ENCODE results near the gene WBP1L. TPM values are rescaled to one million over a fixed set of nuclear protein-coding genes. Genes with fewer than 3 reads are reported as not detected.

WBP1L gene
- total and polyA plus RNA-seq, 4 donors: 12.3 to 43.6 (median 27.6) TPM

DNA sequence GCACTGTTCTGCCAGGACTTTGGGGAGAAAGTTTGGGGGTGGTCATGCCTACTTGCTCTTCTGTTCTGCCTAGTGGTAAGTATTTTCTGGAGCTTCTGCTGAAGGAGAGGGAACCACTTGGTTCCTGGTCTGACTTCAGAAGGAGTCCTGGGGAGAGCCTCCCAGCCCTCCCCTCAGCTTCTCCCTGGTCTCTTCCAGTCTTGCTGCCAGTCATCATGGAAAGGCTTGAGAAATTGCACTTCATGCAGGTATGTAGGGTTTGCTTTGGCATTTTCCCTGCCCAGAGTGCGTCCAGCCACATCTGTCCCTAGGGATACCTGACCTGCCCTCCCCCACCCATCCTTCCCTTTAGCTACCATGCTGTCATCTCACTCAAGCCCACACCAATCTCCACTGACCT lies 11.1 kb upstream of the WBP1L start:
- WGBS: 52% methylated on average over 1 of the region's 1 CpG
- no peak overlapping the region for H3K9ac ChIP-seq (ENCODE audit: low read depth in 1 of 2, low read length in 2 of 2)
- DNase-seq (ENCODE audit: low spot score): no peak
- peaks cover 0 to 7% (median 2%) of the 10 kb centered on the region in 4 donors for H3K4me1 ChIP-seq (ENCODE audit: control insufficient read depth in 4 of 4, insufficient read depth in 4 of 4, low read length in 3 of 4)
- H3K27ac ChIP-seq (ENCODE audit: low read depth in 1 of 2, low read length in 2 of 2): no peak overlapping the region
- H3K9me3 ChIP-seq (ENCODE audit: control insufficient read depth in 4 of 4, low read length in 3 of 4): no peaks in the 10 kb centered on the region
- no peak overlapping the region for H3K4me3 ChIP-seq (ENCODE audit: low read depth in 1 of 3, low read length in 3 of 3)
- TF ChIP-seq HNF4G (IDR thresholded peaks at IDR 0.05): no peak
- TF ChIP-seq YY1 (IDR thresholded peaks at IDR 0.05): no peak
- TF ChIP-seq EGR1 (IDR thresholded peaks at IDR 0.05; ENCODE audit: low read depth in 2 of 2): no peak
- TF ChIP-seq, protein P1, sequence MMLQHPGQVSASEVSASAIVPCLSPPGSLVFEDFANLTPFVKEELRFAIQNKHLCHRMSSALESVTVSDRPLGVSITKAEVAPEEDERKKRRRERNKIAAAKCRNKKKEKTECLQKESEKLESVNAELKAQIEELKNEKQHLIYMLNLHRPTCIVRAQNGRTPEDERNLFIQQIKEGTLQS (IDR thresholded peaks at IDR 0.05): no peak
- TF ChIP-seq ZBTB33 (IDR thresholded peaks at IDR 0.05): no peak
- no peak for TF ChIP-seq FOXA2 (IDR thresholded peaks at IDR 0.05)
- TF ChIP-seq JUND (IDR thresholded peaks at IDR 0.05): no peak
- no peaks in the 10 kb centered on the region for H3K27me3 ChIP-seq (ENCODE audit: control insufficient read depth in 4 of 4, insufficient read depth in 4 of 4, low read length in 3 of 4)
- peaks cover 0 to 23% (median 11%) of the 10 kb centered on the region in 4 donors for H3K36me3 ChIP-seq (ENCODE audit: control insufficient read depth in 4 of 4, insufficient read depth in 3 of 4, low read depth in 1 of 4, low read length in 3 of 4)

DNA sequence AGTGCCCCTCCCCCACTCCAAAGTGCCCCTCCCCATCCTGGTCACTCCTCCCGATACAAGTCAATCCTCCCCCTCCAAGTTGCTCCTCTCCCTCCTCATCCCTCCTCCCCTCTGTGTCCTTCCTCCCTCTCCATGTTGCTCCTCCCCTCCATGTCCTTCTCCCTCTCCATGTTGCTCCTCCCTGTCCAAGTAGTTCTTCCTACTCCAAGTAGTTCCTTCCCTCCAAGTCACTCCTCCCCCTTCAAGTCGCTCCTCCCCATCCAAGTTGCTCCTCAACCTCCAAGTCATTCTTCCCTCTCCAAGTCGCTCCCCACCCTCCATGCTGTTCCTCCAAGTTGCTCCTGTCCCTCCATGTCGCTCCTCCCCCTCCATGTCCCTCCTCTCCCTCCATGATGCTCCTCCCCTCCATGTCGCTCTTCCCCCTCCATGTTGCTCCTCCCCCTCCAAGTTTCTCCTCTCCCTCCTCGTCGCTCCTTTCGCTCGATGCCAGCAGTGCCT lies 8.6 kb upstream of the WBP1L start:
- WGBS: 89% methylated on average over 9 of the region's 9 CpGs
- H3K4me3 ChIP-seq (ENCODE audit: low read depth in 1 of 3, low read length in 3 of 3): no peak overlapping the region
- TF ChIP-seq, protein P1 (IDR thresholded peaks at IDR 0.05): no peak
- no peak for TF ChIP-seq JUND (IDR thresholded peaks at IDR 0.05)
- no peak for TF ChIP-seq SP1 (IDR thresholded peaks at IDR 0.05)
- TF ChIP-seq GABPA (IDR thresholded peaks at IDR 0.05 in 1 of 2, conservative IDR thresholded peaks at IDR 0.05 in 1 of 2): no peak
- H3K4me1 ChIP-seq (ENCODE audit: control insufficient read depth in 4 of 4, insufficient read depth in 4 of 4, low read length in 3 of 4): peaks cover 0 to 7% (median 2%) of the 10 kb centered on the region in 4 donors
- H3K36me3 ChIP-seq (ENCODE audit: control insufficient read depth in 4 of 4, insufficient read depth in 3 of 4, low read depth in 1 of 4, low read length in 3 of 4): peaks cover 0 to 26% (median 13%) of the 10 kb centered on the region in 4 donors
- no peaks in the 10 kb centered on the region for H3K27me3 ChIP-seq (ENCODE audit: control insufficient read depth in 4 of 4, insufficient read depth in 4 of 4, low read length in 3 of 4)
- no peak overlapping the region for H3K9ac ChIP-seq (ENCODE audit: low read depth in 1 of 2, low read length in 2 of 2)
- no peaks in the 10 kb centered on the region for H3K9me3 ChIP-seq (ENCODE audit: control insufficient read depth in 4 of 4, low read length in 3 of 4)
- DNase-seq (ENCODE audit: low spot score): no peak
- H3K27ac ChIP-seq (ENCODE audit: low read depth in 1 of 2, low read length in 2 of 2): no peak overlapping the region

GRCh38 chr10:102738692-102739121 lies 5.0 kb upstream of the WBP1L start:
- no peak overlapping the region for H3K9ac ChIP-seq (ENCODE audit: low read depth in 1 of 2, low read length in 2 of 2)
- no peak overlapping the region for H3K27ac ChIP-seq (ENCODE audit: low read depth in 1 of 2, low read length in 2 of 2)
- TF ChIP-seq FOXA2 (IDR thresholded peaks at IDR 0.05) (no peak), TAF1 (conservative IDR thresholded peaks at IDR 0.05) (no peak), NR2F2 (IDR thresholded peaks at IDR 0.05) (no peak), RXRA (IDR thresholded peaks at IDR 0.05) (no peak), YY1 (IDR thresholded peaks at IDR 0.05) (no peak), ZBTB33 (IDR thresholded peaks at IDR 0.05) (no peak), GABPA (IDR thresholded peaks at IDR 0.05 in 1 of 2, conservative IDR thresholded peaks at IDR 0.05 in 1 of 2) (no peak), JUND (IDR thresholded peaks at IDR 0.05) (no peak), FOXA1 (IDR thresholded peaks at IDR 0.05) (no peak), SP1 (IDR thresholded peaks at IDR 0.05) (no peak)
- TF ChIP-seq, protein P1 (IDR thresholded peaks at IDR 0.05): no peak
- TF ChIP-seq, protein P2, sequence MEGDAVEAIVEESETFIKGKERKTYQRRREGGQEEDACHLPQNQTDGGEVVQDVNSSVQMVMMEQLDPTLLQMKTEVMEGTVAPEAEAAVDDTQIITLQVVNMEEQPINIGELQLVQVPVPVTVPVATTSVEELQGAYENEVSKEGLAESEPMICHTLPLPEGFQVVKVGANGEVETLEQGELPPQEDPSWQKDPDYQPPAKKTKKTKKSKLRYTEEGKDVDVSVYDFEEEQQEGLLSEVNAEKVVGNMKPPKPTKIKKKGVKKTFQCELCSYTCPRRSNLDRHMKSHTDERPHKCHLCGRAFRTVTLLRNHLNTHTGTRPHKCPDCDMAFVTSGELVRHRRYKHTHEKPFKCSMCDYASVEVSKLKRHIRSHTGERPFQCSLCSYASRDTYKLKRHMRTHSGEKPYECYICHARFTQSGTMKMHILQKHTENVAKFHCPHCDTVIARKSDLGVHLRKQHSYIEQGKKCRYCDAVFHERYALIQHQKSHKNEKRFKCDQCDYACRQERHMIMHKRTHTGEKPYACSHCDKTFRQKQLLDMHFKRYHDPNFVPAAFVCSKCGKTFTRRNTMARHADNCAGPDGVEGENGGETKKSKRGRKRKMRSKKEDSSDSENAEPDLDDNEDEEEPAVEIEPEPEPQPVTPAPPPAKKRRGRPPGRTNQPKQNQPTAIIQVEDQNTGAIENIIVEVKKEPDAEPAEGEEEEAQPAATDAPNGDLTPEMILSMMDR (IDR thresholded peaks at IDR 0.05; ENCODE audit: low read depth, low read length, missing input control): no peak
- peaks cover 0 to 4% (median 2%) of the 10 kb centered on the region in 4 donors for H3K4me1 ChIP-seq (ENCODE audit: control insufficient read depth in 4 of 4, insufficient read depth in 4 of 4, low read length in 3 of 4)
- H3K9me3 ChIP-seq (ENCODE audit: control insufficient read depth in 4 of 4, low read length in 3 of 4): no peaks in the 10 kb centered on the region
- H3K27me3 ChIP-seq (ENCODE audit: control insufficient read depth in 4 of 4, insufficient read depth in 4 of 4, low read length in 3 of 4): no peaks in the 10 kb centered on the region
- no peak overlapping the region for H3K4me3 ChIP-seq (ENCODE audit: low read depth in 1 of 3, low read length in 3 of 3)
- H3K36me3 ChIP-seq (ENCODE audit: control insufficient read depth in 4 of 4, insufficient read depth in 3 of 4, low read depth in 1 of 4, low read length in 3 of 4): peaks cover 0 to 26% (median 8%) of the 10 kb centered on the region in 4 donors
- no peak for DNase-seq (ENCODE audit: low spot score)

All from liver (tissue), 9 donors.